SU-DHL-6 (cell line): Measurements from ENCODE around the gene PODXL2.
A peak's percentile ranks its signal among the peaks of the same experiment; 100 is the strongest.

Experiments used
- H2AFZ ChIP-seq: fragments of 200-600 bp; sonication (generic); 2 replicates; pipeline ENCODE4 v1.6.1; 2014; ENCODE audit warnings: low read depth, mild to moderate bottlenecking, moderate library complexity, mixed read lengths, antibody characterized with exemption, low read length; ENCODE audit not compliant: severe bottlenecking
- H3F3A ChIP-seq: fragments of 200-600 bp; shearing (Covaris generic); 2 replicates; pipeline ENCODE4 v1.6.0; 2016; ENCODE audit warnings: antibody characterized with exemption, mild to moderate bottlenecking; ENCODE audit not compliant: insufficient read depth
- H3K27ac ChIP-seq: fragments of 200-600 bp; sonication (generic); 2 replicates; pipeline ENCODE4 v1.5.1; 2016; ENCODE audit warnings: low read depth, mild to moderate bottlenecking, low read length, moderate library complexity, mixed read lengths
- H3K27me3 ChIP-seq: fragments of 200-600 bp; sonication (generic), shearing (Covaris generic); 2 replicates; pipeline ENCODE4 v1.6.0; 2014; ENCODE audit warnings: mild to moderate bottlenecking, low read length
- H3K36me3 ChIP-seq: fragments of 200-600 bp; sonication (generic); 2 replicates; pipeline ENCODE4 v1.6.1; 2014; ENCODE audit warnings: mild to moderate bottlenecking, low read length, mixed read lengths
- H3K4me2 ChIP-seq: fragments of 300-600, 200-600 bp; shearing (Covaris generic), sonication (generic); 2 replicates; pipeline ENCODE4 v1.6.0; 2014; ENCODE audit warnings: low read length, low read depth, mild to moderate bottlenecking; ENCODE audit not compliant: poor library complexity, severe bottlenecking
- H3K4me3 ChIP-seq: fragments of 200-600 bp; sonication (generic); 2 replicates; pipeline ENCODE4 v1.5.1; 2014; ENCODE audit warnings: antibody characterized with exemption, low read length, mild to moderate bottlenecking, mixed read lengths; ENCODE audit not compliant: insufficient read depth, poor library complexity, severe bottlenecking
- H3K79me2 ChIP-seq: fragments of 200-600 bp; sonication (generic); 2 replicates; pipeline ENCODE4 v1.6.1; 2014; ENCODE audit warnings: mild to moderate bottlenecking, low read length, moderate library complexity; ENCODE audit not compliant: insufficient read depth
- H3K9ac ChIP-seq: fragments of 200-600 bp; sonication (generic); 2 replicates; pipeline ENCODE4 v1.7.0; 2014; ENCODE audit warnings: mild to moderate bottlenecking, low read length
- H3K9me2 ChIP-seq: fragments of 200-600 bp; sonication (generic); replicated peaks from 2 replicates; pipeline ENCODE4 v1.6.1; 2014; ENCODE audit warnings: low read length; ENCODE audit not compliant: insufficient read depth
- H3K9me3 ChIP-seq: fragments of 200-600 bp; sonication (generic); 2 replicates; pipeline ENCODE4 v1.6.1; 2014; ENCODE audit warnings: low read length, mixed read lengths; ENCODE audit not compliant: insufficient read depth
- H4K20me1 ChIP-seq: fragments of 200-600 bp; sonication (generic); 2 replicates; pipeline ENCODE4 v1.6.1; 2014; ENCODE audit warnings: low read depth, mild to moderate bottlenecking, antibody characterized with exemption, low read length, moderate library complexity, mixed read lengths
- CTCF ChIP-seq: fragments of 200-600 bp; sonication (generic); IDR thresholded peaks from one replicate; pipeline ENCODE4 v1.5.1; 2017; ENCODE audit warnings: antibody characterized with exemption, mild to moderate bottlenecking, low read length, moderate library complexity; ENCODE audit not compliant: insufficient read depth, poor library complexity, severe bottlenecking
- EZH2phosphoT487 ChIP-seq: fragments of 200-600 bp; sonication (generic), shearing (Covaris generic); conservative IDR thresholded peaks from 2 replicates; pipeline ENCODE4 v1.6.1; 2018; ENCODE audit warnings: mild to moderate bottlenecking, antibody characterized with exemption, low read length, moderate library complexity, mixed read lengths

PODXL2 gene

GRCh38 chr3:127588806-127589577 lies 40.0 kb upstream of the PODXL2 start:
- no peak overlapping the region for H2AFZ ChIP-seq
- peaks cover 9% of the 10 kb centered on the region for H3F3A ChIP-seq
- peak overlapping the region; percentile 92 for H3K9ac ChIP-seq
- peaks cover 59% of the 10 kb centered on the region for H3K79me2 ChIP-seq
- H4K20me1 ChIP-seq: no peaks in the 10 kb centered on the region
- no peaks in the 10 kb centered on the region for H3K9me2 ChIP-seq
- H3K27ac ChIP-seq: no peak overlapping the region
- H3K4me3 ChIP-seq: peak overlapping the region; percentile 76
- H3K27me3 ChIP-seq: no peaks in the 10 kb centered on the region
- no peaks in the 10 kb centered on the region for H3K9me3 ChIP-seq
- H3K36me3 ChIP-seq: no peaks in the 10 kb centered on the region
- TF ChIP-seq CTCF: no peak
- no peak for TF ChIP-seq EZH2phosphoT487
- H3K4me2 ChIP-seq: peak overlapping the region; percentile 72

DNA sequence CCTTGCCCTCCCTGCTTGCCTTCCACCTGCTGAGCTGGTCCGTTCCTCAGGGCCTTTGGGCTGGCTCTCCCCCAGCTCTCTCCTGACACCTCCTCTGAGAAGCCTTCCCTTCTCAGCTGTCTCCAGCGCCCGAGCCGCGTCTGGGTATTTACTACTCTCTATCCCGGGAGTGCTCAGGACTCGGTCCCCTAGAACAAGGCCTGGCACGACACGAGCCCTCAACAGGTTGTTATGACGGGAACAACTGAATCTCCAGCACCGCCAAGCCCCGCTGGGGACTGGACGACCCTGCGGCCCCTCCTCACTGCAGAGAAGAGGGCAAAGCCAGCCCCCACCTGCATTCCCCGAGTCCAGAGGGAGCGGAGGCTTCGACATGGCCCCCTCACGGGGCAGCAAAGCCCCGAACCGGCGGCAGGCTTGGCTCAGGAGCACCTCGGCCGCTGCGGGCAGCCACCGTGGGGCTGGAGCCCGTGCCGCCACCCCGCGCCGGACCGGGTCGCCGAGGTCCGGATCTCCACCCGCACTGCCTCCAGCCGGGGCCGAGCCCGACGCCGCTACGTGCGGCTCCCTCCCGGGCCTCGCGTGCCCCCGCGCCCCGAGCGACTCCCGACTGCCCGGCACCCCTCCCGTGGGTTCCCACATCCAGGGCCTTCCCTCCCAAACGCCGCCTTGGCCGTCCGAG lies 39.2 kb upstream of the PODXL2 start:
- H4K20me1 ChIP-seq: no peaks in the 10 kb centered on the region
- H3K27me3 ChIP-seq: no peaks in the 10 kb centered on the region
- peak overlapping the region; percentile 76 for H3K4me3 ChIP-seq
- no peaks in the 10 kb centered on the region for H3K9me2 ChIP-seq
- H3K9ac ChIP-seq: peak overlapping the region; percentile 92
- peak overlapping the region; percentile 72 for H3K4me2 ChIP-seq
- no peaks in the 10 kb centered on the region for H3K9me3 ChIP-seq
- peaks cover 52% of the 10 kb centered on the region for H3K79me2 ChIP-seq
- H3F3A ChIP-seq: peaks cover 9% of the 10 kb centered on the region
- peak overlapping the region; percentile 60 for H2AFZ ChIP-seq
- peak overlapping the region; percentile 78 for H3K27ac ChIP-seq
- H3K36me3 ChIP-seq: no peaks in the 10 kb centered on the region
- TF ChIP-seq CTCF (no peak), EZH2phosphoT487 (no peak)

DNA sequence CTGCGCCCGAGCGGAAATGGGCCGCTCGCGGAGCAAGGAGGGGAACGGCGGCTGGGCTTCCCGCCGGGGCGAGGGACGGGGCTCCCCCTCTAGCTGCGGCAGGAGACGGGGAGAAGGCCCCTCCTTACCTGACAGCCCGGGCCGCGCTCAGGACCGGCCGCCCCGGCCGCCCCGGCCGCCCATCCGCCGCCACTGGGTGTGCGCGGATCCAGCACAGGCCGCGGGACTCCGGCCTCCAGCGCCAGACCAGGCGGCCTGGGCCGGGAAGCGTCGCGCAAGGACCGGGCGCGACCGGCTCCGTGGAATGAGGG lies 38.7 kb upstream of the PODXL2 start:
- no peaks in the 10 kb centered on the region for H3K27me3 ChIP-seq
- peak overlapping the region; percentile 60 for H2AFZ ChIP-seq
- peaks cover 47% of the 10 kb centered on the region for H3K79me2 ChIP-seq
- H3K36me3 ChIP-seq: no peaks in the 10 kb centered on the region
- peak overlapping the region; percentile 72 for H3K4me2 ChIP-seq
- no peaks in the 10 kb centered on the region for H4K20me1 ChIP-seq
- H3K9me2 ChIP-seq: no peaks in the 10 kb centered on the region
- H3K4me3 ChIP-seq: peak overlapping the region; percentile 76
- H3K9me3 ChIP-seq: no peaks in the 10 kb centered on the region
- H3F3A ChIP-seq: peaks cover 9% of the 10 kb centered on the region
- no peak for TF ChIP-seq EZH2phosphoT487
- TF ChIP-seq CTCF: no peak
- peak overlapping the region; percentile 92 for H3K9ac ChIP-seq
- peak overlapping the region; percentile 78 for H3K27ac ChIP-seq
